Measurements from ENCODE around the gene SH3RF3.

Gene SH3RF3

GRCh38 chr2:109344270-109344805 lies 215.3 kb downstream of the SH3RF3 start:
- DNase-seq, result no peak

GRCh38 chr2:109345091-109345490 lies 216.1 kb downstream of the SH3RF3 start:
- DNase-seq, result no peak

- DNase-seq, result no peak
Measured at GRCh38 chr2:109345653-109346480, 216.9 kb downstream of the SH3RF3 start.

DNA sequence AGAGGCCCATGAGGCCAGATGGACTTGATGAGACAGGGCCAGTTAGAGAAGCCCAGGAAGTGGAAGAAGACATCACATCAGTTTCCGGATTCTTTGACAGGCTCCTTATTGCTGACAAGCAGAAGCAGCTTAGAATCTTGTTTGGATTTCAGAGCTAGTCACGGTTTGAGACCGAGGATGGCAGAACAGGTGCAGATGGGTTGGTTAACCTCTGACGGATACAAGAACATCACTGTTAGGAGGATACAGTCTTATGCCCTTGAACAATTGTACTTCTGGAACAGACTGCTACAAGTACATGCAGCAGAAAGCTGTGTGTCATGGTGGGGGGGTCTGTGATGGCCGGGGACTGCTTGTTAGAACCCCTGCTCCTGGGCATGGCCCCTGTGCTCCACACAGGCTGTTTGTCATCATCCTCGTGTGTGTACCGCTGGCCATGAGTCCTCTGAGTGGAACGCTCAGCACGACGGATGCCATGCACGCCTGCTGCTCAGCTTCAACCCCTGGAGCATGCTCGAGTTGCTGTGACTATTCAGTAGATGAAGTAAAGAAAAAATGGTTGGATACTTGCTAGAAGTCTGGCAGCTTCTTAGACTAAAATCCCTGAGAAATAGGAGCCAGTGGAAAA lies 217.7 kb downstream of the SH3RF3 start:
- no peak for DNase-seq

- DNase-seq, result no peak
Measured at GRCh38 chr2:109347626-109348025, 218.6 kb downstream of the SH3RF3 start.

GRCh38 chr2:109348190-109348589 lies 219.2 kb downstream of the SH3RF3 start:
- DNase-seq, result no peak

- DNase-seq, result no peak
Measured at GRCh38 chr2:109348671-109349502, 219.9 kb downstream of the SH3RF3 start.

- DNase-seq, result no peak
Measured at GRCh38 chr2:109349503-109350465, 220.8 kb downstream of the SH3RF3 start.

GRCh38 chr2:109350526-109350925 lies 221.5 kb downstream of the SH3RF3 start:
- no peak for DNase-seq

- no peak for DNase-seq
Measured at GRCh38 chr2:109351164-109351756, 222.3 kb downstream of the SH3RF3 start.

DNA sequence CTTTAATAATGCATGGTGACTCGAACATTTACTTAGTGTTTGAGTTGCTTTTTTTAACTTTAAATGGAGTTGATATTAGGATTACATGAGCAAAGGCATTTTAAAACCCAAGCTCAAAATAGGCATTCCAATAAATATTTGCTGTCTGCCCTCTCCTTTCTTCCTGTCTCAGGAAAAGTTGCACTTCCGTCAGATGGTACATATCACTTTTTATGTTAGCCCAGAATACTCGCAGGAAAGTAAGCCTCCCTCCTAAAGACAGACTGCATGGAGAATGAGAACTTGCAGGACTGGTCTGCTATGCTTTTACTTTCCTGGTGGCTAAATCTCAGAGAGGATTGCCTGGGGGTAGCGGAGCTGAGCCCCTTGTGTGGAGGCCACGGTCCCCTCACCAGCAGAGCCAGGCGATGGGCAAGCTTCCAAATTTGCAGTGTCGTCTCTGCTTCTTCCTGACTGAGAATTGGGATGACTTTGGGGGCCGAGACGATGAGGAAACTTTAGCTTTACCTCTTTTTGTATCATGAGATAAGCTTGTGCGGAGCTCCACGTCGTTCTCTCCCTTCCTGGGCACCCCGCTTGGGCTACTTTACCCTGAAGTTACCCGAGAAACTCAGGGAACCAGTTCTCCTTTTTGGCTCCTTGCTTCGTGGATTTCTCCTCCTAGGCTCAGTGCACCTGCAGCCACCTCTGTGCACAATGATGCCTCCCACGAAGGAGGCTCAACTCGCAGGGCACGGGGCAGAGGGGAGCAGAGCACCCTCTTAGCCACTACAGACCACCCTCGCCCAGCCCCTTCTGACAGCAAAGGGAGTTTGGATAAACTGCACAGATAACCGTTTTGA lies 223.3 kb downstream of the SH3RF3 start:
- no peak for DNase-seq

DNA sequence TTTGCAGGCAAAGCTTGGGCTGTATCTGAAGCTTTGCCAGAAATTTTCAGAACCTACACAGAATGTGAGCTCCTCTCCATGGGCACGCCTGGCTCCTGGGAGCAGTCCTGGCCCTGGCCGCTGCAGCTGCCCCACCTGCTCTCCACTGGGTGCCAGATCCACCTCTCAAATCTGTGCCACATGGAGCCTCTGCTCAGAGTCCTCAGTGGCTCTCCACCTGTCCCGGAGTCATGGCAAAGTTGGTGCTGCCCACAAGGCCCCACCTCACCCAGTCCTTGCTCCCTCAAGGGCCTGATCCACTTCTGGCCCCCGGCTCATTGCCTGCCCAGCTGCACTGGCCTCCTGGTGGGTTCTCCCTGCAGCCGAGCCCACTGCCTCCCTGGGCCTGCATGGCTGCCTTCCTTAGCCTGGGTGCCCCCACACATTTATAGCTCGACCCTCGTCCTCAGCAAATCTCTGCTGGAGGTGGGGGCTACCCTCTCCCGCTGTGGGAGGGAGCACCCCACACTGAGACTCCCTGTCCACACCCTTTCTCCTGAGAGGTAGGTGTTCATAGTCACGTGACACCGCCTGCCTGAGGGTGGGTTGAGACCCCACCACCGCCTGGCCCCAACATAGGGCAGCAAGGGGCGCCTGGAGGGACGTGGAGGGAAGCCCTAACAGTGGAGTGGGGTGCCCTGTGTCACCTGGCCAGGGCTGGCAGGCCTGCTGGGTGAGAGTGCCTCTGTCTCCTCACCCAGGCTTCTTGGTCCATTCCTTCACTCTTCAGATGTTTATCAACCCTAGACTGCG lies 224.1 kb downstream of the SH3RF3 start:
- DNase-seq, result no peak

DNA sequence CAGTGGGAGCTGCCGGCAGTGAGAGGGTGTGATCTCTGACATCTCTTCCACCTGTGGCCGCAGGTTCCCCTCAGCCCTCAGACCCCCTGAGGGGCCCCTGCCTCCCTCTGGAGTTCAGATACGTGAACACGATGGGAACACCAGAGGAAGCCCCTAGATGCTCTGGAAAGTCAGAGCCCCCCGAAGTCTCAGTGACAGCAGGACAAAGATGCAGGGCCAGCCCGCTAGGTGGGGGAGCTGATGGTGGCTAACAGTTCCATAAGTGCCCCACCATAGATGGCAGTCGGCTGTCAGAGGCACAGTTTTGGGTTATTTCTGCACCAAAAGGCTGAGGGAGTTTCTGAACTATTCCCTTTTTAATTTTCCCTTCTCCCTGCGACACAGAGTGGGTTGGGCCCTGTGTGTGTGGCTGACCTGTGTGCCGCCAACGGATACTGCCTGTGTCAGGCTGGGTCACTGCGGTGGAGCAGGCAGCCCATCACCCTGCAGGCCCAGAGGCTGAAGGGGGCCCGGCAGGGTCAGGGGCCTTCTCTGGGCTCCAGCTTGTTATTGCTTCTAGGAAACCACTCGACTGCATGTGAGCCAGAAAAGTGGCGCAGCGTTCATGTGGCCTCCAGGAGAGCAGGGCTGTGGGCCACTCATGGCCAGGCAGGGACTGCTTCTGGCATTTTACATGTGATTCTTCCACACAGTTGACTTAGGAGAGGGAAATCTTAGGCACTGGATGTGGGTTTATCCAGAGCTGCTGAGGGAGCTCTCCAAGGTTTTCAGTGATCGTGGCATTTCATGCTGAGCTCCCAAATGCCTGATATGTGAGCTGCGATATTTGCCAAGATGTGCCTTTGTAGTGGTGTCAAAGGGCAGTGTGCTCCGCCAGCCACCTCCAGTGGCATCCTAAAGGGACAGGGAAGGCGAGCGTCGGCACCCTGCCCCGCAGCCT lies 225.1 kb downstream of the SH3RF3 start:
- no peak for DNase-seq

DNA sequence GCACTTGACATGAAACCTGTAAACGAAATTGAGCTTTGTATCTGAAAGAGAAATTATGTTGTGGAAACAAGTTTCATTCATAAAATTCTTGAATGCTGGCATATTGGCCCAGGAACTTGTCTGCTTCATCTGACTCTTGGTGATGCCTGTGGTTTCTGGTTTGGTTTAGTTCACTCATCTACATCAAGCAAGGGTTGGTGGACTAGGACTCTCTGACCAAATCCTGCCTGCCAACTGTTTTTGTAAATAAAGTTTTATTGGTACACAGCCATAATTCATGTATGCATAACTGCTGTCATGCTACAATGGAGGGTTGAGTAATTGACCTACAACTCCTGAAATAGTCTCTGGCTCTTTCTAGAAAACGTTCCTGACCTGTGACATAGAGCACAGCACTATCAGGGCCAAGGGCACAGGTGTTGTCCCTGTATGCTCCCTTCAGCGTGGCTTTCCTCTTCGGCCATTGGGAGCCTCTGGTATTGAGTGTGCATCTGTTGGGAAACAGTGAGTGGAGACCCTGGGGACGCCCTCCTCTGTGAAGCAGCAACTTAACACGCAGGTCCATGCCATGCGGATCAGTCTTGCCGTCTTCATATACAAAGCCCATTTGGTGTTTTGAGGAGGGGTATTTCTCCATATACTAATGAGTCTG lies 226.3 kb downstream of the SH3RF3 start:
- no peak for DNase-seq

GRCh38 chr2:109356324-109357035 lies 227.5 kb downstream of the SH3RF3 start:
- no peak for DNase-seq

GRCh38 chr2:109364217-109364616 lies 235.2 kb downstream of the SH3RF3 start:
- no peak for DNase-seq

DNA sequence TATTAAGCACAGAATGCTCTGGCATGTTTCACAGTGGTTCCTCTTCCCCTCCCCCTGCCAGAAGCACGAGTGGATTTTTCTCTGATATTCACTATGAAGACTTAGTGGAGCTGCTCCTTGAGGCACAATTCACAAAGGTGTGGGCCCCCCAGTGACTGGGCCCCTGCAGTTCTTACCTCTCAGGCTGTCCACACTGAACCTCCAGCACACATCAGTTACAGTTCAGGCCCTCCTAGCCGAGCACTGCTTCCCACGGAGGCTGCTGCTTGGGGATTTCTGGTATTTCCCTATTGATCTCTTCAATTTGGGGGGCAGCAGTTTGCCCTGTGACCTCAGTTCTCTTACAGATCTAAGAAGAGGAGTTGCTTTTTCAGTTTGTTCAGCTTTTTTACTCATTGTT lies 236.1 kb downstream of the SH3RF3 start:
- DNase-seq, result no peak

Measured in NCI-H748 treated with DMSO at 0.1 percent for 48 hours (cell line).